ENCODE data around the gene TBX20.

The TBX20 gene

GRCh38 chr7:35253710-35254495 lies at the start of gene TBX20:
TBX20 (minus strand) TSS chr7:35254100; CDS start chr7:35253620, 480 bp downstream.
- no peak for DNase-seq (ENCODE audit: low read depth in 2 of 2)

- DNase-seq (ENCODE audit: low read depth in 2 of 2) = no peak
Observed at GRCh38 chr7:35289376-35289775, 35.5 kb upstream of the TBX20 start.

GRCh38 chr7:35286986-35287385 lies 33.1 kb upstream of the TBX20 start:
- DNase-seq (ENCODE audit: low read depth in 2 of 2) = no peak

DNA sequence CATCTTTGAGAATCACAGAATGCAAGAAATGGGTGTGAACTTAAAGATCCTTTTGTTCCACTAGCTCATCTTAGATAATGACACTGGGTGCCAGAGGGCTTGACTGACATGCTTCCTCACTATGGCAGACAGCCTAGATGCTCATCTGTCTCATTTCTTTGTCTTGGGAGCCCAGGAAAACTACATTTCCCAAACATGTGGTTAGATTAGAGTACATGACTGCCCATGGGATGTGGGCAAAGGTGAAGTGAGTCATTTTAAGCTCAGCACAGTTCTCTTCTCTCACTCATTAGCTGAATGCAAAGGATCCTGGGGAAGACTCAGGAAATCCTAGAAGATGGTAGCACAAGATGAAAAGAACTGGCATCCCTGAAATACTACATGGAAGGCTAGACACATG lies 32.5 kb upstream of the TBX20 start:
- no peak for DNase-seq (ENCODE audit: low read depth in 2 of 2)

DNA sequence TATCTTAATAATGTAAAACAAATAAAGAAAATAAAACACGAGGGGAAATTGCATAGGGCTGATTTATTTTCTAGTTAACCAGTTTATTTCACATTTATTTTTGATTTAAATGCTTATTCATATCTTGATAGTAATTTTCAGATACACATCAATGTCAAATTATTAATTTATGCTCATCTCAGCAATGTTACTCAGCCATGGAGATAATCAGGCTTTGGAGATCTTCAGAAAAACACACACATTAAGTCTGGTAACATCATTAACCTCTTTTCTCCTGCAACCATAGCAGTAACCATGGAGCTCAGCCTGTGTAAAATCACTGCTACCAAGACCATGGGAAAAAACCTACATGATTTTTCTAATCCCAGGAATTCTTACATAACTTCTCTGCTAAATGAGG lies 31.9 kb upstream of the TBX20 start:
- no peak for DNase-seq (ENCODE audit: low read depth in 2 of 2)

DNA sequence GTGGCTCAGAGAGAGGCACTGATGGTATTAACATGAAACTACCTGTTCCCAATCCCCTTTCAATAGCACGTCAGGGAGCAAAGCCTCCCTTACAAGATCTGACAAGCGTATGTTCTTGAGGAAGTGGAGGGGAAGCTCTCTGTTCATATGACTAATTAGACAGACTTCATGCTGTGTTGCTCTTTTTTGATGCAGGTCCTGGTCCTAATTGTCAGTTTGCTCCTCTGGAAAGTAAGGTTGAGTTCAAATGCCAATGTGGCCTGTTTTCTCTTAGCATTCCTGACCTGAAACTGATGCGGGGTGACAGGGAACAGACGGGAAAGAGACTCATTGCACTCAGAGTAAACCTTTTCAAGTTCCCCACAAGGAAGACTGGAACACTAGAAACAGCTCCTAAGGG lies 27.0 kb upstream of the TBX20 start:
- no peak for DNase-seq (ENCODE audit: low read depth in 2 of 2)

GRCh38 chr7:35277359-35277758 lies 23.5 kb upstream of the TBX20 start:
- no peak for DNase-seq (ENCODE audit: low read depth in 2 of 2)

DNA sequence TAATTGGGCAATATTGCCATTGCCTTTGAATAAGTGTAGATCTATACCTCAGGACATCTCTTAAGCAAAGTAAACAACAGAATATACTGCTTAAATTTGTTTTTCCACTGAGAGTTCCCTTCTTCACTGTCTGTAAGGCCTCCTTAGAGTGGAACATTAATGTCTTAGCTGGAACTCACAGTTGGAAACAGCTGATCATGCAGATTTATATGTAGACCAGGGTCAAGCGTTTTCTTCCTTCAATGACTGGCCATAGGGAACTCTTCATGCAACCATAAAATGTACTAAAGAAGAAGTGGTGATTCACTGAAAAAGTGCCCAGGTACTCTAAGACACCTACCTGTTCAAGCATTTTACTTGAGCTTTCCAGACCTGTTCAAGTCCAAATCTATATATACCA lies 18.3 kb upstream of the TBX20 start:
- no peak for DNase-seq (ENCODE audit: low read depth in 2 of 2)

DNA sequence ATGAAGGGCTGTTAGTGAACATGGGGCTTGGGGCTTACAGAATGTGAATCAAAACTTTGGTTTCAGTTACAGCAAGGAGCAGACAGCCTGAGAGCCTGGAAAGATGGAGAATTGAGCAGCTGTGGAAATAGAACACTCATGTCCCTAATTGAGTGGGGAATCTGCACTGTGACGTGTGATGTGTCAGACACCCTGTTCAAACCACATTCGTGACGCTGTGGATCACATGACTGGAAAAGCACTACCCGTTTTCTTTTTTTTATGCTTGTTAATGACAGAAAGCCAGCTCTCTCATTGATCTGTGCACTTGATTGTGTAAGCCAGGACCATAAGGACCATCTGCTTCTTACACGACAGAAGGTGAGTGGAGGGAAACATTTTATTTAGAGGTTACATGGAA lies 15.1 kb upstream of the TBX20 start:
- no peak for DNase-seq (ENCODE audit: low read depth in 2 of 2)

GRCh38 chr7:35267411-35267810 lies 13.5 kb upstream of the TBX20 start:
- DNase-seq (ENCODE audit: low read depth in 2 of 2) = no peak

- DNase-seq (ENCODE audit: low read depth in 2 of 2) = no peak
Observed at GRCh38 chr7:35263396-35263795, 9.5 kb upstream of the TBX20 start.

DNA sequence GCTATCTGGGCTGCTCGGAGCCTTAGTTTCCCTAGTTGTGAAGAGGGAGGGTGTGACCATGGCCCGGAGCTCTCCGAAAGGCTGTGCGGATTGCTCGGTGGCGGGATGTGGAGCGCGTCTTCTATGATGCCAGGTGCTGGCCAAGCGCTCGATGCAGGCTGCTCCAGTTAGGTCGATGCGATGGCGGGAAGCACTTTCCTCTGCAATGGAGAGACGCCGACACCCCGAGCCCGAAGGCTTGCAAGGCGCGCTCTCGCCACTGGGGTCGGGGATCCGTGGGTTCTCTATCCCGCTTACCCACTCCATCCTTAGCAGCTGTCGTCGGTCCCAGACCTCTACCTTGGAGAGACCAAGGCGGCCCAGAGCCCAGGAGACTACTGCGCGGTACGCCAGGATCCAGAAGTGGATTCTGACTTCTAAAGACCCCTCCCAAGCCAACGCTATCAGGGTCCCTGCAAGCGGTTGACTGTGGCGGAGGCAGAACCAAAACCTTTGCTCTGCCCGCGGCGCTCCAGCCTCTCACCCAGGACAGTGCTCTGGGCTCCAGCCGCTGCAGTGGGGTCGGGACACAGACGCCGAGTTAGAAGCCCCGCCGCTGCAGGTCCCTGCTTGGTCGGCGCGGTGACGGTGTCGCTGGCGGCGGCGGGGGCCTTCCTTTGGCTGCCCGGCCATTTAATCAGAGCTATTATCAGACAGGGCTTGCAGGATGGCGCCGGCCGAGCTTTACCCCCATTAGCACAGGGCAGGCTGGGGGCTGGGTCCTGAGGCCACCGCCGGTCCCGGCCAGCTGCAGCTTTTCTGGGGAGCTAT lies 7.8 kb upstream of the TBX20 start:
- DNase-seq (ENCODE audit: low read depth in 2 of 2) = no peak

- DNase-seq (ENCODE audit: low read depth in 2 of 2) = no peak
Observed at GRCh38 chr7:35261041-35261440, 7.1 kb upstream of the TBX20 start.

GRCh38 chr7:35260246-35260645 lies 6.3 kb upstream of the TBX20 start:
- DNase-seq (ENCODE audit: low read depth in 2 of 2) = no peak

GRCh38 chr7:35259523-35259908 lies 5.6 kb upstream of the TBX20 start:
- no peak for DNase-seq (ENCODE audit: low read depth in 2 of 2)

GRCh38 chr7:35258868-35259522 lies 5.1 kb upstream of the TBX20 start:
- no peak for DNase-seq (ENCODE audit: low read depth in 2 of 2)

DNA sequence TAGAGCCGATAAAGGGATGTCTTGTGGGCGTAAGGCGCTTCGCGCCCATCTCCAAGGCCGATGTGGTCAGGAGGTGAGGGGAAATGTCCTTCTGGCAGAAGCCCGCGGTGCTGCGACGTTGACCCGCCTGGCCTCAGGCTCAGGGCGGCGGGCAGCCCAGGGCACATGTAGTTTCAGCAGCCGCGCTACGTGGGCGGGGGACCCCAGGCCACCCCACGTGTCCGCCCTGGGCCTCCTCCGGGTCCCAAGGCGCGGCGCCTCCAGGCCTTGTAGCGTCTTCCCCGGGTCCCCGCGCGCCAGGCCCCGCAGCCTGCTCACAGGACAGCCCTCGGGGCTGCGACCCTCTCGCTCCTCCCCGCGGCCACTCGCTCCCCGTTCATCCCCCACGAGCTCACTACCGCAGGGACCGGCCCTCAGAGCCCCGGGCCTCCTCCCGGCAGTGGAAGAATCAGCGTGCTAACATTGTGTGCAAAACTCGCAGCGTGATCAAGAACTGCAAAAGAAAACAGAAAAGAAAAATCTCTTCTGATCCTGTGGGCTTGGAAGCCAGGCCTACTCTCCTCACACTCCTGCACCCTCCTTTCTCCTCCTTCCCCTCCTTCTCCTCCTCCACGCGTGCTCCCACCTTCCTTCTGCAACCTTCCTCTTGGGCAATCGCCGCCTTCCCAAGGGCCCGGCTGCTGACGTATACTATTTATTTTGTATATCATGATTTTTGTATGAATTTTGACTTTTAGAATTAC lies 4.4 kb upstream of the TBX20 start:
- no peak for DNase-seq (ENCODE audit: low read depth in 2 of 2)

DNA sequence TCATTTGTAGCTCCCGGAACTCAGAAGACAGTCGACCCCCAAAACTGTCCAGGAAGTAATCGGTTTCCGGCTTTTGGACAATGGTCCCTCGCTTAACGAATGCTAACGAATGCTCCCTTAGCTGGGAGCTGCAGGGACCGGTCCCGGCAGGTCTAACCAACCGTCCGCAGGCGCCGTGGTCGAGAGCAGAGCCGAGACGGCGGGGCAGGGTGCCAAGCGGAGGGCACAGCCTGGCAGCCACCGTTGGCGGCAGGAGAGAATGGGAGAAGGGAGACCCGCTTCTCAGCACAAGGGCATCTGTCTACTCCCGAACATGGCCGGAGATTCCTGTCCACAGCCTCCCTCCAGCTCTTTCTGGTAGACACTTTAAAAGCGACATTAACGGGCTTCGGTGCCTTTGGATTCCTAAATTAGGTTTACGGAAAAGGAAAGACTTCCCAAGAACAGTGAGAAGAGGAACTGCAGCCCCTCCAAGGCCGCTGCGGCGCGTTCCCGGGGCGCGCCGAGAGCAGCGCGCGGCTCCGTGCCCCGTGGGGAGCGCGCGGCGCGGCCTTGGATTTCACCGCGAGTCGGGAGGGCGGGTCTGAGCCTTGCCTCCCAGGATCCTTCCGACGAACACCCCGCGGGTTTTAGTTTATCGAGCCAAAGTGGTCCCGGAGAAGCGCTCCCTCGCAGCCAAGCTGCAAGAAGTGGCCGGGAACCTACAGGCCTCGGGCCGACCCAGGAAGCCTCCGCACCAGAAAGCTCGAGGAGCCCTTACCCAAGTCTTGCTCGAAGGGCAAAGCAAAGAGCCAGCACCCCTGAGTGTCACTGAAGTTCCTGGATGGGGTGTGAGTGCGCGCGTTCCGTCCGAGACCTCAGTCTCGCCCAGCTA lies 3.6 kb upstream of the TBX20 start:
- DNase-seq (ENCODE audit: low read depth in 2 of 2) = no peak

GRCh38 chr7:35256256-35257175 lies 2.6 kb upstream of the TBX20 start:
- DNase-seq (ENCODE audit: low read depth in 2 of 2) = no peak

Data from stimulated activated CD8-positive, alpha-beta memory T cell treated with anti-CD3 and anti-CD28 coated beads, Interleukin-7, amount 100 ng/mL, for 4 hours (primary cell).